H1 (cell line): Measurements from ENCODE around the gene POU2F1. TPM values are rescaled to one million over a fixed set of nuclear protein-coding genes. Genes with fewer than 3 reads are reported as not detected.

Experiments used
- EGR1 ChIP-seq: IDR thresholded peaks from 2 replicates; pipeline ENCODE4 v1.6.1; 2011; ENCODE audit warnings: low read depth, low read length, borderline replicate concordance
- FOSL1 ChIP-seq: IDR thresholded peaks from 2 replicates; pipeline ENCODE4 v1.6.1; 2011; ENCODE audit warnings: mild to moderate bottlenecking, low read depth, low read length, moderate library complexity; ENCODE audit not compliant: insufficient read depth
- HDAC6 ChIP-seq: IDR thresholded peaks from one replicate; pipeline ENCODE4 v1.7.1; 2012; ENCODE audit warnings: low read depth, mild to moderate bottlenecking, inconsistent platforms, low read length, moderate library complexity
- JUND ChIP-seq: IDR thresholded peaks from 2 replicates; pipeline ENCODE4 v1.6.1; 2011; ENCODE audit warnings: mild to moderate bottlenecking, improper control_type of control experiment, low read length
- KDM4A ChIP-seq: IDR thresholded peaks from one replicate; pipeline ENCODE4 v1.7.1; 2012; ENCODE audit warnings: low read depth, mild to moderate bottlenecking, moderate library complexity, low read length, inconsistent platforms; ENCODE audit not compliant: severe bottlenecking
- NANOG ChIP-seq: IDR thresholded peaks from 2 replicates; pipeline ENCODE4 v1.6.1; 2011; ENCODE audit warnings: low read length, low read depth, mild to moderate bottlenecking, inconsistent platforms; ENCODE audit not compliant: insufficient read depth, poor library complexity, severe bottlenecking
- PHF8 ChIP-seq: fragments of 200-600 bp; sonication (generic); conservative IDR thresholded peaks from 2 replicates; pipeline ENCODE4 v1.7.1; 2012; ENCODE audit warnings: low read depth, mild to moderate bottlenecking, inconsistent platforms, low read length, moderate library complexity
- RNF2 ChIP-seq: fragments of 200-900, 300-1000 bp; sonication (generic); IDR thresholded peaks from 2 replicates; pipeline ENCODE4 v1.7.1; 2016; ENCODE audit warnings: borderline replicate concordance, low read depth, mild to moderate bottlenecking, antibody characterized with exemption, low read length; ENCODE audit not compliant: poor library complexity, severe bottlenecking; ENCODE audit errors: missing control alignments
- SUZ12 ChIP-seq: fragments of 200-600 bp; sonication (generic); IDR thresholded peaks from 2 replicates; pipeline ENCODE4 v1.6.1; 2012; ENCODE audit warnings: mild to moderate bottlenecking, inconsistent platforms, low read length, moderate library complexity, mixed read lengths
- TAF7 ChIP-seq: optimal IDR thresholded peaks from 2 replicates; pipeline ENCODE3; 2011; ENCODE audit warnings: low read depth, mild to moderate bottlenecking, inconsistent platforms, low read length, moderate library complexity, borderline replicate concordance
- TBP ChIP-seq: IDR thresholded peaks from 2 replicates; pipeline ENCODE4 v1.6.1; 2011; ENCODE audit warnings: low read depth, low read length, improper control_type of control experiment
- YY1 ChIP-seq: IDR thresholded peaks from 2 replicates; pipeline ENCODE4 v1.6.1; 2011; ENCODE audit warnings: low read depth, mild to moderate bottlenecking, low read length
- polyA plus RNA-seq, 7 experiments: library from polyadenylated mRNA; depleted of rRNA in 3 of 7; stranded (reverse) in 5 of 7; unstranded in 2 of 7; fragments of >200 nt in 5 of 7; fragments of 200-250 nt in 2 of 7; gene quantifications; 1 replicate in 5 of 7; 2 replicates in 1 of 7; 4 replicates in 1 of 7; pipeline versions ENCODE4 v1.2.1 to v1.2.3, GENCODE V29; 2011 to 2013; ENCODE audit warnings: missing spikeins in 2 of 7, mixed read lengths in 2 of 7
- total RNA-seq: library from RNA; stranded (reverse); fragmentation: NEBNext Ultra II Directional; extraction: Animal tissue kit (Norgen Biotek cat#: 25700); gene quantifications from 2 replicates; pipeline ENCODE4 v1.2.1, GENCODE V29; 2021

The POU2F1 gene
- total and polyA plus RNA-seq, 2 of the 8 experiments (the other 6 are each of a cell fraction or from before 2014, with no cell fraction given): 37.0 to 57.2 TPM

DNA sequence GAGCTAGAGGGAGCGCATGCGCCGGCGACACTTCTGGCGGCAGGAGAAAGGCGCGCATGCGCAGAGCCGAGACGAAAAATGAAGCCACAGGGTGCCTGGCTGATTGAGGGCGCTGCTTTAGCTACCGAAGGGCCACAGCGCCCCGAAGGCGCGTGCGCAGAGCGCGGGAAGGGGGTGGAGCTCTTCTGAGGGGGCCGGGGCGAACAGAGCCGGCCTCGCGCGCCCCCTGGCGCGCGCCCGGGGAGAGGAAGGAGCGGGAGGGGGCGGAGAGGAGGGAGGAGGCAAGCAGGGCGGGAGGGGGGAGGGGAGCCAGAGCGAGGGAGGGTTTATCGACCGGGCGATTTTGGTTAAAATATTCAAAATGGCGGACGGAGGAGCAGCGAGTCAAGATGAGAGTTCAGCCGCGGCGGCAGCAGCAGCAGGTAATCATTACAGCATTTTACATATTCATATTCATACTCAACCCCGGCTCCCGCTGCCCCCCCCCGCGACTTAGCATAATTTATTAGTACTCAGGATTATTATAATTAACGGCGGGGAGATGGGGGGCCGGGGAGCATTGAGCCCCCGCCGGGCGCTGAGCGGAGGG, at the start of gene POU2F1 (continued):
- TF ChIP-seq TAF7 (peak; percentile 66), SUZ12 (no peak), RNF2 (no peak), PHF8 (peak; percentile 20), YY1 (peak; percentile 96), JUND (no peak), EGR1 (0 out of 2 replicates have a peak, but pooled peaks have one; percentile 17), NANOG (no peak), FOSL1 (no peak), KDM4A (no peak), HDAC6 (no peak), TBP (peak; percentile 39; the same call in 1 of the 2 replicates)
